GM12878 (cell line): ENCODE measurements around the gene TMEM59.

Source experiments
- CBX5 ChIP-seq: sonication (generic); IDR thresholded peaks from 2 replicates; pipeline ENCODE4 v1.6.1; 2016; ENCODE audit warnings: low read depth, moderate library complexity, mild to moderate bottlenecking, inconsistent platforms
- CTCF ChIP-seq, 3 experiments: IDR thresholded peaks in 2 of 3; conservative IDR thresholded peaks in 1 of 3; 2 replicates each; pipeline ENCODE4 v1.5.1; 2011; ENCODE audit warnings: low read depth in 3 of 3, low read length in 3 of 3, mild to moderate bottlenecking in 3 of 3, control low read depth in 2 of 3, moderate library complexity in 2 of 3, inconsistent platforms in 1 of 3, mixed read lengths in 1 of 3; ENCODE audit not compliant: control insufficient read depth in 2 of 3, insufficient read depth in 1 of 3; ENCODE audit errors: extremely low read depth in 1 of 3
- FOXM1 ChIP-seq: IDR thresholded peaks from 2 replicates; pipeline ENCODE4 v1.6.1; 2012; ENCODE audit warnings: low read depth, mild to moderate bottlenecking, inconsistent platforms, low read length, moderate library complexity
- RAD21 ChIP-seq: IDR thresholded peaks from 2 replicates; pipeline ENCODE4 v1.6.1; 2011; ENCODE audit warnings: mild to moderate bottlenecking, low read depth, low read length, moderate library complexity; ENCODE audit not compliant: insufficient read depth
- TF ChIP-seq, protein P1 (sequence below): fragments of 450-650 bp; IDR thresholded peaks from 2 replicates; pipeline ENCODE4 v1.6.1; 2014; ENCODE audit warnings: mild to moderate bottlenecking

- TF ChIP-seq CTCF (IDR thresholded peaks at IDR 0.05 in 2 of 3, conservative IDR thresholded peaks at IDR 0.05 in 1 of 3; ENCODE audit: control insufficient read depth in 2 of 3, extremely low read depth in 1 of 3, insufficient read depth in 1 of 3, low read depth in 3 of 3, low read length in 3 of 3) (no peak), CBX5 (no peak), FOXM1 (no peak), RAD21 (no peak)
- TF ChIP-seq, protein P1, sequence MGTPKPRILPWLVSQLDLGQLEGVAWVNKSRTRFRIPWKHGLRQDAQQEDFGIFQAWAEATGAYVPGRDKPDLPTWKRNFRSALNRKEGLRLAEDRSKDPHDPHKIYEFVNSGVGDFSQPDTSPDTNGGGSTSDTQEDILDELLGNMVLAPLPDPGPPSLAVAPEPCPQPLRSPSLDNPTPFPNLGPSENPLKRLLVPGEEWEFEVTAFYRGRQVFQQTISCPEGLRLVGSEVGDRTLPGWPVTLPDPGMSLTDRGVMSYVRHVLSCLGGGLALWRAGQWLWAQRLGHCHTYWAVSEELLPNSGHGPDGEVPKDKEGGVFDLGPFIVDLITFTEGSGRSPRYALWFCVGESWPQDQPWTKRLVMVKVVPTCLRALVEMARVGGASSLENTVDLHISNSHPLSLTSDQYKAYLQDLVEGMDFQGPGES: no peak
Measured at GRCh38 chr1:54037476-54037875, 15.5 kb downstream of the TMEM59 start.
